CD4-positive, alpha-beta T cell treated with Interleukin-10 for 1 hour (primary cell): ENCODE results near the gene MED26.

Source experiments
- DNase-seq: peaks from one replicate; pipeline ENCODE4 v3.0.0-alpha.2; 2020

MED26 gene

DNA sequence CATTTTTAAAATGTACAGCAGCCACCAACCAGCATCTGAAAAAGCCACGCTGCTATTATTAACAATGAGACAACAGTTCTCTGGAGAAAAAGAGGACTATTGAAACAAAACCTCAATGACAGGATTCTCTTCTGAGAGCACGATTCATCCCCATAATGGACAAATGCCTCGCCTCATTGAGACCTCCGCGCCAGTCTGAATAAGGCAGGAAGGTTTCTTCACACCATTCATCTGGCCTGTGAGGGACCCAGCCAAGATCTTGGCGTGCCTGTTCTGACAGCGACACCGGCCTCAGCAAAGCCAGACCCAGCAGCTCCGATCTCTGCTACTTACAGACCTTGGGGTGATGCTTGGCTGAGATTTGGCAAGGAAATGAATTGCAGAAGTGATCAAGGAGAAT is 17.1 kb upstream of the MED26 start:
- no peak for DNase-seq

DNA sequence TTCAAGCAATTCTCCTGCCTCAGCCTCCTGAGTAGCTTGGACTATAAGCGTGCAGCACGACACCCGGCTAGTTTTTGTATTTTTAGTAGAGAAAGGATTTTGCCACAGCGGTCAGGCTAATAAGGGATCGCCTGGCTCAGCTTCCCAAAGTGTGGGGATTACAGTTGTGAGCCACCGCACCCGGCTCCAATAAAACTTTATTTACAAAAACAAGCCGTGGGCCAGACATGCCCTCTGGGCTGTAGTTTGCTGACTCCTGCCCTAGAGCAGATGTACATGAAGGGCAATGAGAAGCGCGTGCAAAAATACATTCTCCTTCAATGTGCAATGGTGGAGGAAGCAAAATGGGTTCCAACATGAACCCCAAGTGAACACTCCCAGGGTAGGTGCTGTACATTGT is 13.7 kb upstream of the MED26 start:
- DNase-seq, result no peak

DNA sequence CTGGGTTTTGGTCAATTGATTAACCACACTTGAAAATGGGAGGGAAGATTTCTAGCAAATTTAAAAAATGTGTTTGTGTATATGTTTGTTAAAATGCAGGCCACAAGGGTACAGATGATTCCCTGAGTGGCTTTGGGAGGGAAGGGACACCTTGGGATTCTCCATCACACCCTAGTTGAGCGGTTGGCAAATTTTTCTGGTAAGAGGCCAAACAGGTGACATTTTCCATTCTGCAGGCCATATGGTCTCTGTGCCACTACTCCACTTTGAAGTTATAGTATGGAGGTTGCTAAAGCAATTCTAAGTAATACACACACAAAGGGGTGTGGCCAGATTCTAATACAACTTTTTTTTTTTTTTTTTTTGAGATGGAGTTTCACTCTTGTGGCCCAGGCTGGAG is 12.9 kb upstream of the MED26 start:
- no peak for DNase-seq

DNA sequence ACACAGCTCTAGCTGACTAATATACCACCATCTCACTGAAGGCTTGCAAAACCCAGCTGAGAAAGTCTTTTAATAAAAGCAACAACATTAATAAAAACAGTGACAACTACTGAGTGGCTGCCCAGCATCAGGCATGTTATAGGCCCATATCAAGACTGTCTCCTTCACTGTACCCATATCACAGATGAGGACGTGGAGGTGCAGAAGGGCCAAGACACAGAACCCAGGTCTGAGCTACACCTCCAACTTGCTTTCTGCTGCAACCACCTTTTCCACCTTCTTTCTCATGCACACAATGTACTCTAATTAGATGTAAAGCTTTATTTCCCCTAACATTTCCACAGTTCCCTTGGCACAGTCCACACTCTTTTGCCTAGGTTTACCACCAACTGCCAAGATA is 10.7 kb upstream of the MED26 start:
- DNase-seq, result no peak

DNA sequence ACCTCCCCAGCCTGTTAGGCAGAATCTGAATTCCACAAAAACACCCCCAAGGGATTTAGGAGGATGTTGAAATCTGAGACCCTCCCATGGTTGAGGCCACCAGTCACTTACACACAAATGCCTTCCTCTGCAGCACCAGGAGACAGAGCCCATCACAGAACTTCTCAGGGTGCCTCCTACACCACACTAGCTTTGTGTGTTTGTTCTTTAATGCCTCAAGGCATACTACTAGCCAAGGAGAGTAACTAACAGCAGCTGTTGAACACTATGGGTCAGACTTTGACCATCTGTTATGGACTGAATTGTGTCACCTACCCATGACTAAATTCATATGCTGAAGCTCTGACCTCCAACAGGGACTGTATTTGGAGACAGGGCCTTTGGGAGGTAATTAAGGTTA is 9.5 kb upstream of the MED26 start:
- no peak for DNase-seq

DNA sequence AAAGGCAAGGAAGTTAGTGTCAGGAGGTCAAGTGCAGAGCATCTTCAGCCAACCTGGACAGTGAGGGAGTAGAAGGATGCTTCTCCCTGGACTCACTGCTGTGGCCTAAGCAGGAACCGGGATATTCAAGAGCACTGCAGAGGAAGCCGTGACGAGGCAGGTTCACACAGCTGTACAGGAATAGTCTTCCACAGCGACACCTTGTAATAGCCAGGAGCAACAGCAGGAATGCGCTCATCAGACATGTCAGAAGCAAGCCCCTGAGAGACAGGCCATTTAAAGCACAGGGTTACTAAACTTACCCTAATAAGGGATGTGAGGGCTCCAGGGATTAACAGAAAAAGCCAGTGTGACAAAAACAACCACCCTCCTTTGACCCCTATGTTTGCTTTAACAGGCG is 3.5 kb upstream of the MED26 start:
- DNase-seq, result no peak

DNA sequence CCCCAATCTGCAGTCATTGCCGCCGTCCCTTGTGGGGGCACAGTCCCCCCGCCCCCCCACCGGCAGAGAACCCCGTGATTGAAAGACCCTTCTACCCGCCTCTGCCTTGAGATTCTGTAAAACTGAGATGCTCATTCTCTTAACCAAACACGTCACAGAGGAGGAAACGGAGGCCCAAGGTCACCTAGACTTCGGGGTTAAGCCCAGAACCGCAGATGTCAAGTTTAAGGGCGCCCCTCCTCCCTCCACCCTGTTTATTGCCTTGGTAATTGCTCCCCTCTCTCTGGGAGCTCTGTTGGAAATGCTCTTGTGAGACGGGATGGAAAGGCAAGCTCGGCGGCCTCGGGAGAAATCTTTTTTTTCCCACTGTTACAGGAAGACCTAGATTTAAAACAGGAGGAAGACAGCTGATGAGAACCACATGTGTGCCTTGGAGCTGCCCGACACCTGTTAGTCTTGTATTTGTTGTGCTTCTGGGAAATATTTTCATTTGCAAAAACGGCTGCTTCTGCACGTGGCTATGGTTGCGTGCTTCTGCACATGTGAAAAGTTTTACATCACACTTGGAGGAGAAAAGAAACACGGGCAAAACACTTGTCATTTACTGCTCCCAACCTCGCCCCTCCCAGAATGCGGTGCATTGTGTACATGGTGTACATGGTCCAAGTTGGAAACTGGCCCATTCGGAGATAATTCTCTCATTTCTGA is 1.1 kb upstream of the MED26 start:
- no peak for DNase-seq

DNA sequence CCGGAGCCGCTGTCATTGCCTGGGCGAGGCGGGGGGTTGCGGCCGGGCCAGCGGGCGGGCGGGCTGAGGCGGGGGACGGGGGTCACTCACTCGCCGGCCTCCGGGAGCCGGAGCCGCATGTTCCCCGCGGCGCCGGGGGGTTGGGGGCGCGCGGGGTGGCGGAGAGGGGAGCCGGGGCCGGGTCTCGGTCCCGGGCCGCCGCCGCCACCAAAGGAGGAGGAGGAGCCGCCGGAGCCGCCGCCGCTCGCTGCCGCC is 149 bp downstream of the MED26 start:
- DNase-seq, result no peak

DNA sequence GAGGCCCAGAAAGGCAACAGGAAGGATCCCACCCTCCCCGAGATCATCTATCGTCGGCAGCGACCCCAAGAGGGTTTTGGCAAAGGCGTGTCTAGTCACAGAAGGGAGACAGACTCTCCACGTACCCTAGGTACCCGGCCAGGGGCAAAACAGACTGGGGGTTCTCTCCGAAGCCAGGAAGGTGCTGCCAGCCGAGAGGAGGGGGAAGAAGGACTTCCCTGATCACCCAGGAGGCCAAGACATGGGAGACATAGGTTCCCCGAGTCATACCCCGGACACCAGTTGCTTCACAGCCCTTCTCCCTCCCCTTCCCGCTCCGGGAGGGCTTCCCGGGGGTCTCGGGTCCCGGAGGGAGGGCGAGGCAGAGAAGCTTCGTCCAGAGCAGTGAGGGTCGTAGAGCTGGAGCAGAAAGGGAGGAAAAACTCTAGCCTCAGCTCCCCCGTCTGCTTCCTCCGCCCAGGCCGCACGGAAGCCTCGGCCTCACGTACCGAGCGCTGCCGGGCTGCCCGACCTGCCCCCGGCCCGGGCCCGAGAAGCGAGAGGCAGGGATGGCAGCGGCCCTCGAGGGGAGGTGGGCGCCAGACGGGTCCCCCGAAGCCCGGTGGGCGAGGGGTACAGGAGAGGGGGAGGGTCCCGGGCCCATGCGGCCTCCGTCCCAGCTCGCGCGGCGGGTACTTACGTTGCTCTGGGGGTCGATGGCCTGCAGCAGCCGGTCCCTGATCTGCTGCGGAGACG is 644 bp downstream of the MED26 start:
- DNase-seq, result peak; percentile 20

DNA sequence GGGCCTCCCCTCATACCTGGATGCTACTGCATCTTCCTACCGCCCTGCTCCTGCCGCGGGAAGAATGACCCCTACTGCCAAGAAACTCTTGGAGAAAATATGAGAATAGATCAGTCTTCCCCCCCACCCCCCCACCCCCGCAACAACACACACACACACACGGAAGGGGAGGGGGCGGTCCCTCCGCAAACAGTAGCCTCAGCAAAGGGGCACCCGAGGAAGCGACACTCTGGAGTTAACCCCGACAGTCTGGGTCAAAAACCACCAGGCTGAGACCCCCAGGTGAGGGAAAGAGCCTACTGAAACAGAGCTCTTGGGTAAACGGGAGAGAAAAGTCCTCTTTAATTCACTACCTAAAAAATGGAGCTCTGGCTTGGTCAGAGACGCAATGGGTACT is 1.2 kb downstream of the MED26 start:
- peak; percentile 14 for DNase-seq

DNA sequence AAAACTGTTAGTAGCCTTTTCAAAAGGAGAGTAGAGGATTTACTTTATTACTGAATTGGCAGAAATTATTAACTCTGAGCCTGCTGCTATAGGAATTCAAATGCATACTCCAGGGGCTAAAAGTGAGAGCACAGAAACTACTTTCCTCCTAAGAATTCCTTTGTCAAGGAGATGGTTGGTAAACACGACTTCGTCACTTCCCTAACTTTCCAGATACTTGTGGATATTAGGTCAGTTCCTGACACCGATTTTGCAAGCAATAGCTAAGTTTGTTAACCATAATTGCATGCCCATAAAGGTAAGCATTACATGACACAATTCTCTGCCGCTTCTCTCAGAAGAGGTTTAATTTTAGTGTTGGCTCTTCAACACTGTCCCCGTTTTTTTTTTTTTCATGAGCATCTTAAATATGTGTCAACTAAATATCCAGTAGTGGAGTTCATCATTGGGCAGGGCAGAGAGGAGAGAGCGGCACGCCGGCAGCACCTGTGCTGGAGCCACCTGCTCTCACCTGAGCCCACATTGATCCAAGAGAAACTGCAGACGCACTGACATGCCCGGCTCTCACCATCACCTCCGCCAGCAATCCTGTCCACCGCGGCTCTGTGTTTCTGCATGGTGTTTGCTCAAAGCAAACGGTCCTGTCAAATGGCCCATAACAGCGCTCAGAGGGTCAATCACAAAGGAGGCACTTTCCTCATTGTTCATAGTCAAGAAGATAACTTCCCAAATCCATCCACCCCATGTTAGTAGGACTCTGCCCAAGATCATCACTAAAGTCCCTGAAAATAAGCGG is 2.6 kb downstream of the MED26 start:
- DNase-seq, result no peak

DNA sequence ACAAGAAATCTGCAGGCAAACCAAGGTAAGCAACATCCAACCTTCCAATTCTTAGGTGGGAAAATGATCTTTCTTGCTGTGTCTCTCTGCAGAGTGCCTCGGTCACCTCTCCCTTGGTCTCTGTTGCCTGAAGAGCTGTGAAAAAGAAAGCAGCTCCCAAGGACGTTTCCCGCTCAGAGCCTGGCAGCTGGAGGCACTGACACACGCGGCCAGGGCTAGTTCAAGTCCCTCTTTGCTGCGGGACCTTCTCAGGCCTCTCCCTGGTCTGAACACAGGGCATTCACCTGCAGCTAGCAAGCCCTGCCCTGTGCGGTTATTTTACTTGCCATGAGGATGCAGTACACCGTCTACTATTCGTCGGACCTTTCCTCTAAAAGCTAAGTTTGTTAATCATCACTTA is 3.8 kb downstream of the MED26 start:
- no peak for DNase-seq

DNA sequence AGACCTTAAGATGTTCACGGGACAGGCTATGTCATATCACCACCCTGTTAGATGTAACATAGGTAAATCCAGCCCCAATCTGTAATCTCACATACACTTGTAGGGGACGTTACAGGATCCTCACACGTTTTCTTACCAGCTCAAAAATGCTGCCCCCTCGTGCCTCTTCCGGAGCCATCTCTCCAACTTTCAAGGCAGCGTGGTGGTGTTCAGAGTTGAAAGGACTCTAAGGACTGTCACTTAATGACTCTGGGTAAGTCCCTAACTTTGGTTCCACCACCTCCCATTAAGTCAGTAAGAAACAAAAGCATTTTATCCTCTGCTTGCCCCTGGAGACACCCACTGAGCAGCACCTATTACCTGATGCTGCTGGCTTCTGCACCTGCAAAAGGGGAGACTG is 4.4 kb downstream of the MED26 start:
- DNase-seq, result no peak

DNA sequence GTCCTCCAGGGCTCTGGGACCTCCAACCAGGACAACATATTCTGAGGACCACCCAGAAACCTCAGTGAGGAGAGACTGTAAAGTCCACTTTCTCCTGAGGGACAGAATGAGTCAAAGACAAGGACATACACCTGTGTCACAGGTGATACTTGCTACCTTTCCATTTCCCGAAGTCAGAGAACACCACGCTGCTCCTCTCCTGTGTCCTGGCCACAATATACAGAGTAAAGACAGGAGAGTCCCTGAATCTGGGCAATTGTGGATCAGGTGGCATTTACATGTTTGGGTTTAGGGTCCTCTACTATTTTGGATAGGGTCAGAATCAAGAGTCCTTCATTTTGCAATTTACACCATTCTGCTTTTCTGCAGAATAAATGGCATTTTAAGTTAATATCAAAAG is 4.9 kb downstream of the MED26 start:
- DNase-seq, result no peak

DNA sequence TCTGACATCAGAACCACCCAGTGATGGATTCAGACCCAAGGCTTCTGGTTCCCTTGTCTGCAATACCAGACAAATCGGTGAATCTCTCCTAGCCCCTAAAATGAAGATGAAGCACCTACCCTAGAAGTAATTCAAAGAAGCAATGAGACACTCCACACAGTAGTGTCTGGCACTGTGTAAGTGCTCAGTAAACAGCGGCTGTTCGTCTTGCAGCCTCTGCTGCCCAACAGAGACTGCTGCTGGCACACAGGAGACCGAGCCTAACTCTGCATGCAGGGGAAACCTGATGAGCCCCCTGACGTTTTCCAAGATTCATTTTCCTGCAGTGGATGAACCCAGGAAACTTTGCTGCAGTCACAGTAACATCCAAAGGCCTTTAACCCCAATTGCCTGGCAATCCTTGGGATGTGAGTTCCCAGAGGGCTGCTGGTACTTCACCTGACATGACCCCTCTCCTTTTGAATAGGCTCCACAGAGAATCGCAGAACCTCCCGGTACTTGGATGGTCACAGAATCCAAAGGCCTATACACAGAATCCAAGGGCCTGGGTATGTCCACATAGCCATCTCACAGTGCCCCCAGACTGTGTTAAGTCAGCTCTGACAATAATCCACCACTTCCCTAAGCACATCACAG is 6.7 kb downstream of the MED26 start:
- DNase-seq, result no peak

DNA sequence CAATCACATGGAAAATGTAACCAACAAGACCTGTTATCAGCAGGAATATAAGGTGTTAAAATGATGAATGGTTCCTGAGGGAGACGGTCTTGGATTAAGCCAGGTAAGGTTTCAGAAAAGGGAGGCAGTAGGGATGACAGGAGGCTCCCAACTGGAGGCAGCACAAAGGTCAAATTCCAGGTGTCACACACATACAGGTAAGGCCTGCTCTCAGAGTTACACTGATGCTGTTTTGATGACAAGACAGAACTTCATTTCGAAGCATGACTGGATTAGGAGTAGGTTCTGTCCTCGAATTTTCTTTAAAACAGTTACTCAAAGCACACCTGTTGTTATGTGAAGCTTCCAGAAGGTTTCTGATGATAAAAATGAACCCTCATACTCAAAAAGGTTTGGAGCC is 7.4 kb downstream of the MED26 start:
- DNase-seq, result no peak

DNA sequence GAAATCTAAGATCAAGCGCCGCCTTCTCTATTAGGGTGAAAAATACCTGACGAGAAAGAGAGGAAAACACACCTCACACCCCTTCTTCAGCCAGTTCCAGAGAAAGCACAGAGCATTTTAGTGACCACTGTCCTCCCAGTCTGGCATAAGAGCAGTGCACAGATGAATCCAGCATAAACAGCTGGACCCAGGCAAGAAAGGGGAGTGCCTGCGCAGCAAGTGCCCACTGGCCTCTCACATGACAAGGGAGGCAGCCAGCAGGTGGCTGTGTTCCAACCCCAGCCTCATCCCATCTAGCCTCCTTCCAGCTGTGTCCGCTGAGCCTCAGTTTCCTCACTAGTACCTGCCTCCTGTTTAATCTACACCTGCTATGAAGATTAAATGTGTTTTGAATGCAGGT is 8.0 kb downstream of the MED26 start:
- DNase-seq, result no peak

DNA sequence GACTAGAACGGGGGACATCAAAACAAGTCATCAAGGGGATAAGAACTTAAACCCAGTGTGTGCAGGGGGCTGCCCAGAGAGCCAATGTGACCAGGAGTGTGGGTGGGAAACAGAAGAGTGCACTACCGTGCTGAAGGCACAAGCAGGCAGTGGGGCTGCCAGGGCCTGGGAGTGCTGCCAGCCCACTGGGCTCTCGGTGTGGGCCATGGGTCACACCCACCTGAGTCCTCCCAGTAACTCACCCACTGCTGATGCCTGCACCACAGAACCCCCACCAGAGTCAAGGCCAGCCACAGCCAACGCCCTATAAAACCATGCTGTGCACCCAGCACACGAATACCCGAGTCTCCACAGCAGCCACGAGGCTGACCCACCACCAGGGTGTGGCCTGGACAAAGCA is 8.5 kb downstream of the MED26 start:
- DNase-seq, result no peak

DNA sequence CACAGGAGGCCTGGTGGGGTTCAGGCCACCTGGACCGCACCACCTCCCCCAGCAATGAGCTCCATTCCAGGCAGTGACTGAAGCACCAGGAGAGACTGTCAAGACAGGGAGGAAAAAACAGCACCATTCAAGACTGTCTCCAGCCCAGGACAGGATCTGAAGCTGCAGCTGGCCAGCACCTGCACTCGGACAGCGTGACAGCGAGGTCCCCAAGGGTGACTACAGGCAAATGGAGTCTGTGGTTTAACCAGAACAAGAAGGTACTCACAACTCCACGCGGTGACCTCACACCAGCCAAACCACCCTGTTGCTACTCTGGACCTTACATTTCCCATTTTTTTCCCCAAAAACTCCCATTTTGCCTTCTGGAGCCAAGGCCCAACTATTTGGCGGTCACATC is 9.8 kb downstream of the MED26 start:
- DNase-seq, result no peak

DNA sequence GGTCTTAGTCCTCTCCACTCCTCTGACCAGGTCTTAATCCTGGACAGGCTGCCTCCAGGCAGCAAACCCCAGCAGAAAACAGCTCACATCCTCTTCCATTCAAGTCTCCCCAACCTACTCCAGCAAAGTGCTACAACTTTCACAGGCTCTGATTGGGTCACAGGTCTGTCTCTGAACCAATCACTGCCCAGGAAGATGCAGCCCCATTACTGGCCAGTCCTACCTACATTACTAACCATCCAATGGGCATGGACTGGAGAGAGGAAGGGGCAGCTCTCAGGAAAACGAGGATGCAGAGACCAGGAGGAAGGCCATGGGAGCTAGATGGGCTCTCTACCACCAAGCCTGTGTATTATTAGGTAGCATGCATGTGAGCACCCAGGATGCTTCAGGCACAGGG is 12.2 kb downstream of the MED26 start:
- DNase-seq, result no peak

DNA sequence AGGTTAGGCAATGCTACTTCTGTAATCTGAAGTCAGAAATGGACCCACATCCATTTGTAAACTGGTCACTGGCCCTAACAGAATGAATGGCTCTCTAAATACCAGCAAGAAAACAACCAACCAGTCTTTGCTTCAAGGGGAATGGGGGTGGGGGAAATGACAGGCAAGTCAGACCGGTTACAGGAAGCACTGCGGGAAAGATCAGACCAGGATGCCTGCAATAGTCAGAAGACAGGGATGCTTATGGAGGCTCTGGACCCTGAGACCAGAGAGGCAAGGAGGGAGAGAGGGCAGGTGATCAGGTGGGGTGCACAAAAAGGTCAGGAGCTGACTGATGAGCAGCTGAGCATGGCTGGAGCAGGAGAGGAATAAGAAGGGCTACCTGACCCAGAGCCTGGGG is 13.1 kb downstream of the MED26 start:
- DNase-seq, result no peak

DNA sequence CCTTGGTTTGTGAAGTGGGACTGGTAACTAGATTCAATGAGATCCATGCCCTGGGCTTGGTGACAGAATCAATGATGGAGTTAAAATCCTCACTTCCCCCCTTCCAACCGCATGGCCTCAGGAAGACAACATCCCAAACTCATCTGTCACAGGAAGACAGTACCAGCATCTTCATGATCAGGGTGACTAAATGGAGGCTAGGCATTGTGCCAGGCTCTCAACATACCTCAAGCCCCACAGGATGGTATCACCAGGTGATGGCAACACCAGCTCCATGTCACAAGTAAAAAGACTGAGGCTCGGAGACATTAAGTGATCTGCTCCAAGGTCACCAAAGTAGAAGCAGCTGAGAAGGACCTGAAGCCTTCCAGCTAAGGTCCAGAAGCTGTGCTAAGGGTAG is 14.2 kb downstream of the MED26 start:
- DNase-seq, result no peak

DNA sequence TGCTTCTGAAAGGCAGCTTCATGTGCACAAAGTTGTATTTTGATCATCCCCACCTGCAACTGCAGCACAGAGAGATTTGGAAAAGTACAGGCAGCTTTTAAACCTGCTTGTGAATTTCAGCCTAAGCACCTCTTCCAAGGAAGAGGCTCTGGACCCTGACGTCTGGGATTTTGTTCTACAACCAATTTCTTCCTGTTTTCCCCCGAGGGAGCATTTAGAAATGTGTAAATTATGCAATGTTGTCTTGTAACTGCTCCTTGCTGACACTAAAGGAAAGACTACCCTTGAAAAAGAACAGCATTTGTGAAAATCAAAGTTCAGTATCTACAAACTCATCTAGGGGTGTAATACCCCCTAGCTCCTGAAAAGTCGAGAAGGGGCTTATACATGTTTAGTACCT is 15.4 kb downstream of the MED26 start:
- DNase-seq, result no peak

DNA sequence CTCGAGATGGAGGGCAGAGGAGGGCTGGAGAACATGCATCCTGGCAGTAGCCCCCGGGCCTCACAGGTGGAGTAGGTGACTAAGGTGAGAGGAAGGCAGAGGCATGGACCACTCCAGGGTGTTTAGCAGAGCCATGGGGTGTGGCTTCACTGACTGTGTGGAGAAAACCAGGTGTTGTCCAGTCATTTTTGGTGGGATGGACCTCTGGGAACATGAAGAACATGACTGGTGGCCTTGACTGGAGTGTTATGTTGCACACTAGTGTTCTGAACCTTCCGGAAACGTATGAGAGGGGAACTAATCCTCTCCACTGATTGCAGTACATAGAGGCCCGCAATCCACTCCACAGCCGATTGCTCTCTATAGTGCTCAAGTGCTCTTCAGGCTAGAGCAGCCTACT is 16.9 kb downstream of the MED26 start:
- no peak for DNase-seq
